Sigmoid colon (tissue), 4 donors: ENCODE data around the gene SCARB1.

Experiments
- EP300 ChIP-seq, 4 donors: sonication (generic); formaldehyde crosslinking; IDR thresholded peaks; one replicate each; pipeline ENCODE4 v1.6.1; 2017; ENCODE audit warnings: antibody characterized with exemption in 4 of 4
- POLR2A ChIP-seq, 2 donors: fragments of 450-650 bp; IDR thresholded peaks; one replicate each; pipeline ENCODE4 v1.6.1; 2016; ENCODE audit warnings: antibody characterized with exemption in 2 of 2, mild to moderate bottlenecking in 2 of 2, moderate library complexity in 2 of 2
- POLR2AphosphoS5 ChIP-seq, 4 donors: sonication (generic); formaldehyde crosslinking; IDR thresholded peaks; one replicate each; pipeline ENCODE4 v1.6.1; 2017; ENCODE audit warnings: antibody characterized with exemption in 4 of 4
- TF ChIP-seq, protein P1 (sequence below), 4 experiments: fragments of 450-650 bp in 3 of 4; fragments of 200-600 bp in 1 of 4; IDR thresholded peaks; one replicate each; pipeline ENCODE4 v1.5.1; 2016 to 2019; ENCODE audit warnings: antibody characterized with exemption in 4 of 4, mild to moderate bottlenecking in 3 of 4, moderate library complexity in 2 of 4

DNA sequence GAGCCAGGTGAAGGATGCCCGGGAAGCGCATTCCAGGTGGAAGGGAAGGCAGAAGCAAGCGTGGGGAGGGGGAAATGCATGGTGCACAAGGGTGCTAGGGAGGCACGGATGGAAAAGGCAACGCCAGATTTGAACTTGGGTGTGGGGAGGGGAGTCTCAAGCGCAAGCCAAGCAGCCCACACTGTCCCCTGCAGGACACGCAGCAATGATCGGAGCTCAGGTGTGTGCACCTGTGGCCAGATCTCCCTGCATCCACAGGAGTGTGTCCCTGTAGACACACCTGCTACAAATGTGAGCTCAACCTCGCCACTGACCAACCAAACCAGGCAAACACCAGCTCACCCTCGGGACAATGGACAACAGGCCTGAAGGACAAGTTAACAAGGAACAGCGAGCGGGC is 63.2 kb downstream of the SCARB1 start:
- TF ChIP-seq POLR2AphosphoS5 (IDR thresholded peaks at IDR 0.05), result no peak
- no peak for TF ChIP-seq POLR2A (IDR thresholded peaks at IDR 0.05)
- TF ChIP-seq, protein P1, sequence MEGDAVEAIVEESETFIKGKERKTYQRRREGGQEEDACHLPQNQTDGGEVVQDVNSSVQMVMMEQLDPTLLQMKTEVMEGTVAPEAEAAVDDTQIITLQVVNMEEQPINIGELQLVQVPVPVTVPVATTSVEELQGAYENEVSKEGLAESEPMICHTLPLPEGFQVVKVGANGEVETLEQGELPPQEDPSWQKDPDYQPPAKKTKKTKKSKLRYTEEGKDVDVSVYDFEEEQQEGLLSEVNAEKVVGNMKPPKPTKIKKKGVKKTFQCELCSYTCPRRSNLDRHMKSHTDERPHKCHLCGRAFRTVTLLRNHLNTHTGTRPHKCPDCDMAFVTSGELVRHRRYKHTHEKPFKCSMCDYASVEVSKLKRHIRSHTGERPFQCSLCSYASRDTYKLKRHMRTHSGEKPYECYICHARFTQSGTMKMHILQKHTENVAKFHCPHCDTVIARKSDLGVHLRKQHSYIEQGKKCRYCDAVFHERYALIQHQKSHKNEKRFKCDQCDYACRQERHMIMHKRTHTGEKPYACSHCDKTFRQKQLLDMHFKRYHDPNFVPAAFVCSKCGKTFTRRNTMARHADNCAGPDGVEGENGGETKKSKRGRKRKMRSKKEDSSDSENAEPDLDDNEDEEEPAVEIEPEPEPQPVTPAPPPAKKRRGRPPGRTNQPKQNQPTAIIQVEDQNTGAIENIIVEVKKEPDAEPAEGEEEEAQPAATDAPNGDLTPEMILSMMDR (IDR thresholded peaks at IDR 0.05), result no peak
- TF ChIP-seq EP300 (IDR thresholded peaks at IDR 0.05), result no peak
